ENCODE results near the gene DOCK8. TPM values are rescaled to one million over a fixed set of nuclear protein-coding genes. Genes with fewer than 3 reads are reported as not detected.

Gene DOCK8
- total RNA-seq, 1 experiment from 2014 or later = 0.37 TPM

GRCh38 chr9:511861-512260 is 297.2 kb downstream of the DOCK8 start:
- H3K9me2 ChIP-seq (ENCODE audit: insufficient read depth) = no peaks in the 10 kb centered on the region
- ChIA-PET POLR2A (no interaction called here), CTCF (no interaction called here), RAD21 (ENCODE audit: low non-redundant PET in 1 of 2, low total read pairs in 2 of 2, uncharacterized antibody in 2 of 2, unreplicated experiment in 2 of 2) (no interaction called here)
- no peaks in the 10 kb centered on the region for H3K9me3 ChIP-seq (ENCODE audit: control insufficient read depth in 1 of 2, insufficient read depth in 1 of 2, low read depth in 1 of 2, low read length in 2 of 2)
- BruUV-seq (replicated peaks) = no TSS peak
- H3K4me1 ChIP-seq (ENCODE audit: control insufficient read depth in 1 of 2, insufficient read depth in 2 of 2, low read length in 2 of 2) = no peaks in the 10 kb centered on the region
- H3K79me2 ChIP-seq (ENCODE audit: insufficient read depth, low read length) = peaks cover 47% of the 10 kb centered on the region
- intact Hi-C loops (cut with micrococcal nuclease) = no loop called here
- H3K4me3 ChIP-seq (replicated peaks in 1 of 2; ENCODE audit: low read depth in 1 of 2, low read length in 2 of 2) = no peak overlapping the region
- no peak overlapping the region for H3K9ac ChIP-seq (ENCODE audit: low read length)
- H3K4me2 ChIP-seq (ENCODE audit: low read length) = no peak overlapping the region
- no peaks in the 10 kb centered on the region for H4K20me1 ChIP-seq (ENCODE audit: insufficient read depth)
- H3K36me3 ChIP-seq (ENCODE audit: control insufficient read depth in 1 of 2, insufficient read depth in 2 of 2, low read length in 2 of 2) = no peaks in the 10 kb centered on the region
- ATAC-seq (no peak), DNase-seq (ENCODE audit: low read depth, low spot score) (no peak)
- no peak overlapping the region for H2AFZ ChIP-seq (ENCODE audit: low read depth, low read length, poor library complexity, severe bottlenecking)
- no peaks in the 10 kb centered on the region for H3K27me3 ChIP-seq (ENCODE audit: insufficient read depth, low read length)
- TF ChIP-seq ZBTB33 (IDR thresholded peaks at IDR 0.05; ENCODE audit: extremely low read depth, insufficient replicate concordance, low read length) (no peak), REST (IDR thresholded peaks at IDR 0.05; ENCODE audit: low read depth) (no peak), SRF (IDR thresholded peaks at IDR 0.05; ENCODE audit: low read depth) (no peak), ELF1 (IDR thresholded peaks at IDR 0.05; ENCODE audit: borderline replicate concordance, low read depth) (no peak), EGR1 (IDR thresholded peaks at IDR 0.05; ENCODE audit: low read depth) (no peak), SIN3A (IDR thresholded peaks at IDR 0.05; ENCODE audit: low read depth) (no peak), SP1 (IDR thresholded peaks at IDR 0.05; ENCODE audit: low read depth) (no peak), ZNF274 (IDR thresholded peaks at IDR 0.05; ENCODE audit: low read depth, low read length) (no peak), EZH2phosphoT487 (IDR thresholded peaks at IDR 0.05; ENCODE audit: borderline replicate concordance) (no peak), CBX3 (IDR thresholded peaks at IDR 0.05; ENCODE audit: low read depth) (no peak), CTCF (IDR thresholded peaks at IDR 0.05 in 2 of 3, conservative IDR thresholded peaks at IDR 0.05 in 1 of 3; ENCODE audit: borderline replicate concordance in 1 of 3, insufficient read depth in 1 of 3, low read depth in 2 of 3, low read length in 2 of 3) (no peak), JUND (IDR thresholded peaks at IDR 0.05) (no peak), EZH2 (IDR thresholded peaks at IDR 0.05) (no peak), MAX (IDR thresholded peaks at IDR 0.05) (no peak), CEBPB (IDR thresholded peaks at IDR 0.05; ENCODE audit: low read depth) (no peak)
- no peak overlapping the region for H3K27ac ChIP-seq (ENCODE audit: low read depth, low read length)

Measured in HCT116 (cell line).